ENCODE measurements around the gene RPS27A. TPM values are rescaled to one million over a fixed set of nuclear protein-coding genes. Genes with fewer than 3 reads are reported as not detected.
"Not testable (repeated sequence)": the region's sequence is repeated elsewhere in the genome, so short reads cannot be mapped to it uniquely, and the experiment has no call there.

The RPS27A gene
- total RNA-seq, 1 experiment from 2014 or later: 1,330 TPM

DNA sequence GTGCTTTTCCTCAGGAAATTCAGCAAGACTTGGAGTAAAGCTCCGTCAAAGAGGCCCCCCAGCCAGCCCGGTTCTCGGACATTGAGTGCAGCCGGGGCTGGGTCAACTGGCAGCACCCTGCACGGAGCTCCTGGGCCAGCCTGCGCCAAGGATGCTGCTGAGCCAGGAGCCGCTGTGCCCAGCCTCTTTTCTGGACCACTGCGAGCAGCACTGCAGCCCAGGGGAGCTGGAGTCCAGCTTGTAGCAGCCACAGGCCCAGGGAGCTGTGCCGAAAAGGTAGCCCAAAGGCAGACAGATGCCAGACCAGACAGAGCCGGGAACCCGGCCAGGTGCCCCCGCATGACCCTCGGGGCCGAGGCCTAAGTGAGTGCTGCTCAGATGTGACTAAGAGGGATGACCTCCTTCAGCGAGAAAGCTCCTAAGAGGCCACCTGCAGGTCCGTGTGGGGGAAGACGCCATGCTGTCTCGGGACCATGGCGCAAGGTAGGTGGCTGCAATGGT, 7.7 kb upstream of the RPS27A start:
- no peak overlapping the region for H2AFZ ChIP-seq (ENCODE audit: low read length)
- no peak for DNase-seq
- intact Hi-C loops (cut with micrococcal nuclease): no loop called here
- H3K79me2 ChIP-seq (ENCODE audit: low read length): peaks cover 9% of the 10 kb centered on the region
- H3K9ac ChIP-seq (ENCODE audit: low read length): no peak overlapping the region
- H3K27ac ChIP-seq (ENCODE audit: low read length): no peak overlapping the region
- BruUV-seq (replicated peaks): no TSS peak
- TF ChIP-seq, protein P1, sequence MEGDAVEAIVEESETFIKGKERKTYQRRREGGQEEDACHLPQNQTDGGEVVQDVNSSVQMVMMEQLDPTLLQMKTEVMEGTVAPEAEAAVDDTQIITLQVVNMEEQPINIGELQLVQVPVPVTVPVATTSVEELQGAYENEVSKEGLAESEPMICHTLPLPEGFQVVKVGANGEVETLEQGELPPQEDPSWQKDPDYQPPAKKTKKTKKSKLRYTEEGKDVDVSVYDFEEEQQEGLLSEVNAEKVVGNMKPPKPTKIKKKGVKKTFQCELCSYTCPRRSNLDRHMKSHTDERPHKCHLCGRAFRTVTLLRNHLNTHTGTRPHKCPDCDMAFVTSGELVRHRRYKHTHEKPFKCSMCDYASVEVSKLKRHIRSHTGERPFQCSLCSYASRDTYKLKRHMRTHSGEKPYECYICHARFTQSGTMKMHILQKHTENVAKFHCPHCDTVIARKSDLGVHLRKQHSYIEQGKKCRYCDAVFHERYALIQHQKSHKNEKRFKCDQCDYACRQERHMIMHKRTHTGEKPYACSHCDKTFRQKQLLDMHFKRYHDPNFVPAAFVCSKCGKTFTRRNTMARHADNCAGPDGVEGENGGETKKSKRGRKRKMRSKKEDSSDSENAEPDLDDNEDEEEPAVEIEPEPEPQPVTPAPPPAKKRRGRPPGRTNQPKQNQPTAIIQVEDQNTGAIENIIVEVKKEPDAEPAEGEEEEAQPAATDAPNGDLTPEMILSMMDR (conservative IDR thresholded peaks at IDR 0.05; ENCODE audit: low read depth, low read length): no peak
- TF ChIP-seq EZH2 (IDR thresholded peaks at IDR 0.05; ENCODE audit: low read length, unreplicated experiment) (no peak), EZH2phosphoT487 (IDR thresholded peaks at IDR 0.05; ENCODE audit: borderline replicate concordance, low read length) (no peak)
- no peaks in the 10 kb centered on the region for H3K27me3 ChIP-seq (ENCODE audit: low read length)
- H3K9me2 ChIP-seq (replicated peaks; ENCODE audit: low read length): no peaks in the 10 kb centered on the region
- H3K4me2 ChIP-seq (ENCODE audit: low read length): no peak overlapping the region
- no peak overlapping the region for H3K4me3 ChIP-seq (ENCODE audit: low read length)
- no peak for ATAC-seq
- CTCF ChIA-PET: no interaction called here
- H4K20me1 ChIP-seq (ENCODE audit: low read length): no peaks in the 10 kb centered on the region
- H3K4me1 ChIP-seq (ENCODE audit: insufficient read depth, low read length): peaks cover 4% of the 10 kb centered on the region; the same call in 1 of the 2 replicates
- H3F3A ChIP-seq (ENCODE audit: low read length, unreplicated experiment): no peaks in the 10 kb centered on the region
- POLR2A ChIA-PET (ENCODE audit: unreplicated experiment): interaction anchor here (0.6 kb wide), 1 partner anchor 39 kb away, joined by 5 read pairs; no protein-coding TSS in a partner anchor
- no peaks in the 10 kb centered on the region for H3K36me3 ChIP-seq (ENCODE audit: low read depth, low read length)
- no peaks in the 10 kb centered on the region for H3K9me3 ChIP-seq (ENCODE audit: low read length)

DNA sequence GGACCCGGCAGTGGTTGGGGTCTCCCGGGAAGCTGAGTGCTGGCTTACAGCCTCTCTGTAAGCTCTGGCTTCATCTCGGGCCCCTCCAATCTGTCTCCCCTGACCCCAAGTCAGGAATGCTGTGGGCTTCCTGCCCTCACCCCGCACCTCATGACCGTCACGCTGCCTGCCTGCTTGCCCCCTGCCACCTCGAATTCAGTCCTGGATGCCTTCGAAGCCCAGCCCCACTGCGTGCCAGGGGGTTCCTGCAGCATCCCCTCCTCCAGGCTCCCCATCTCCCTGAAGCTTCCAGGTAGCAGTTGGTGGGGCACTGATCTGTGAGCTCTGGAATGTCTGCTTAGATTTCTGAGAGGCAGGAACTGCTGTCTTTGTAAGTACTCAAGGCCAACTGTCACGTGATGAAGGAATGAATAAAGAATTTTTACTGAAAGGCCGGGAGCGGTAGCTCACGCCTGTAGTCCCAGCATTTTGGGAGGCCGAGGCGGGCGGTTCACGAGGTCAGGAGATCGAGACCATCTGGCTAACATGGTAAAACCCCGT, 6.9 kb upstream of the RPS27A start:
- H3K27me3 ChIP-seq (ENCODE audit: low read length): no peaks in the 10 kb centered on the region
- H3K36me3 ChIP-seq (ENCODE audit: low read depth, low read length): no peaks in the 10 kb centered on the region
- no peak overlapping the region for H3K4me2 ChIP-seq (ENCODE audit: low read length)
- no peak for DNase-seq
- no peak for ATAC-seq
- intact Hi-C loops (cut with micrococcal nuclease): no loop called here
- H3F3A ChIP-seq (ENCODE audit: low read length, unreplicated experiment): no peaks in the 10 kb centered on the region
- POLR2A ChIA-PET (ENCODE audit: unreplicated experiment): interaction anchor here (0.6 kb wide), 1 partner anchor 13 kb away, joined by 3 read pairs; no protein-coding TSS in a partner anchor
- no peak overlapping the region for H3K27ac ChIP-seq (ENCODE audit: low read length)
- H3K4me3 ChIP-seq (ENCODE audit: low read length): no peak overlapping the region
- H3K9me3 ChIP-seq (ENCODE audit: low read length): no peaks in the 10 kb centered on the region
- no peak overlapping the region for H2AFZ ChIP-seq (ENCODE audit: low read length)
- peaks cover 5% of the 10 kb centered on the region; the same call in 1 of the 2 replicates for H3K4me1 ChIP-seq (ENCODE audit: insufficient read depth, low read length)
- no peaks in the 10 kb centered on the region for H4K20me1 ChIP-seq (ENCODE audit: low read length)
- H3K9ac ChIP-seq (ENCODE audit: low read length): no peak overlapping the region
- TF ChIP-seq, protein P1 (conservative IDR thresholded peaks at IDR 0.05; ENCODE audit: low read depth, low read length): no peak
- TF ChIP-seq EZH2phosphoT487 (IDR thresholded peaks at IDR 0.05; ENCODE audit: borderline replicate concordance, low read length): no peak
- TF ChIP-seq EZH2 (IDR thresholded peaks at IDR 0.05; ENCODE audit: low read length, unreplicated experiment): no peak
- no TSS peak for BruUV-seq (replicated peaks)
- CTCF ChIA-PET: no interaction called here
- H3K9me2 ChIP-seq (replicated peaks; ENCODE audit: low read length): no peaks in the 10 kb centered on the region
- H3K79me2 ChIP-seq (ENCODE audit: low read length): peaks cover 17% of the 10 kb centered on the region

DNA sequence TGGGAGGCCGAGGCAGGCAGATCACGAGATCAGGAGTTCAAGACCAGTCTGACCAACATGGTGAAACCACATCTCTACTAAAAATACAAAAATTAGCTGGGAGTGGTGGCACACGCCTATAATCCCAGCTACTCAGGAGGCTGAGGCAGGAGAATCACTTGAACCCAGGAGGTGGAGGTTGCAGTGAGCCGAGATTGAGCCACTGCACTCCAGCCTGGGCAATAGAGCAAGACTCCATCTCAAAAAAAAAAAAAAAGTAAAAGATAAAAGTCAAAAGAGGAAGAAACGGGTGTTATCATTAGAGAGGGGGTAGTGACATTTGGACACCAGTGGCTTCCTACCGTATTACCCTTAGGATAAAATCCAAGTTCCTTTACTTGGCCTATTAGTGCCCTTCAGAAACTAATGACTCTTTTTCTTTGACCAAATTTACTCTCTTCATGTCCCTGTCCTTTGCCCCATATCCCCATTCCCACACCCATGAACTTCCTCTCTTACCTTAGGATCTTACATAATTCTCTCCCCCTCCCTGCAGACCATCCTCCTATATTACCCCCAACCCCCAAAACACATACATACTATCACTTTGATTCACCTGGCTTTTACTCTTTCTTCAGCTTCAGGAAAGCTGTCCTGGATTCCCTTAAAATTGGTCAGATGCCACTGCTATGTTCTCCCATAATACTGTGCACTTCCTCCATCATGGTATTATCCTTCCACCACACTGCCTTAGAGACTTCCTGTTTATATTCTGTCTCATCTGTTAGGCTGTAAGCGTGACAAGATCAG, 4.9 kb upstream of the RPS27A start:
- H3K27me3 ChIP-seq (ENCODE audit: low read length); CTCF ChIA-PET; H3K9me3 ChIP-seq (ENCODE audit: low read length); H3K27ac ChIP-seq (ENCODE audit: low read length); H3K36me3 ChIP-seq (ENCODE audit: low read depth, low read length); DNase-seq; H3K9ac ChIP-seq (ENCODE audit: low read length); intact Hi-C loops (cut with micrococcal nuclease); H2AFZ ChIP-seq (ENCODE audit: low read length); BruUV-seq (replicated peaks); ATAC-seq; H3K9me2 ChIP-seq (replicated peaks; ENCODE audit: low read length); POLR2A ChIA-PET (ENCODE audit: unreplicated experiment); H3K4me3 ChIP-seq (ENCODE audit: low read length); H3F3A ChIP-seq (ENCODE audit: low read length, unreplicated experiment); H4K20me1 ChIP-seq (ENCODE audit: low read length); H3K4me2 ChIP-seq (ENCODE audit: low read length): not testable (repeated sequence)
- peaks cover 13% of the 10 kb centered on the region for H3K4me1 ChIP-seq (ENCODE audit: insufficient read depth, low read length)
- peaks cover 35% of the 10 kb centered on the region for H3K79me2 ChIP-seq (ENCODE audit: low read length)
